NCI-H524 (cell line): ENCODE data around the gene PCDHA11.
"Not testable (repeated sequence)": the region's sequence is repeated elsewhere in the genome, so short reads cannot be mapped to it uniquely, and the experiment has no call there.

Experiments
- DNase-seq, 2 experiments: peaks; one replicate each; lab custom pipeline; 2025; lab: John Stamatoyannopoulos, UW

Gene PCDHA11, protein sequence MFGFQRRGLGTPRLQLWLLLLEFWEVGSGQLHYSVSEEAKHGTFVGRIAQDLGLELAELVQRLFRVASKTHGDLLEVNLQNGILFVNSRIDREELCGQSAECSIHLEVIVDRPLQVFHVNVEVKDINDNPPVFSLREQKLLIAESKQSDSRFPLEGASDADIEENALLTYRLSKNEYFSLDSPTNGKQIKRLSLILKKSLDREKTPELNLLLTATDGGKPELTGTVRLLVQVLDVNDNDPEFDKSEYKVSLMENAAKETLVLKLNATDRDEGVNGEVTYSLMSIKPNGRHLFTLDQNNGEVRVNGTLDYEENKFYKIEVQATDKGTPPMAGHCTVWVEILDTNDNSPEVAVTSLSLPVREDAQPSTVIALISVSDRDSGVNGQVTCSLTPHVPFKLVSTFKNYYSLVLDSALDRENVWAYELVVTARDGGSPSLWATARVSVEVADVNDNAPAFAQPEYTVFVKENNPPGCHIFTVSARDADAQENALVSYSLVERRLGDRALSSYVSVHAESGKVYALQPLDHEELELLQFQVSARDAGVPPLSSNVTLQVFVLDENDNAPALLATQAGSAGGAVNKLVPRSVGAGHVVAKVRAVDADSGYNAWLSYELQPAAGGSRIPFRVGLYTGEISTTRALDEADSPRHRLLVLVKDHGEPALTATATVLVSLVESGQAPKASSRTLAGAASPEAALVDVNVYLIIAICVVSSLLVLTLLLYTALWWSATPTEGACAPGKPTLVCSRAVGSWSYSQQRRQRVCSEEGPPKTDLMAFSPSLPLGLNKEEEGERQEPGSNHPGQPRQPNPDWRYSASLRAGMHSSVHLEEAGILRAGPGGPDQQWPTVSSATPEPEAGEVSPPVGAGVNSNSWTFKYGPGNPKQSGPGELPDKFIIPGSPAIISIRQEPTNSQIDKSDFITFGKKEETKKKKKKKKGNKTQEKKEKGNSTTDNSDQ

DNA sequence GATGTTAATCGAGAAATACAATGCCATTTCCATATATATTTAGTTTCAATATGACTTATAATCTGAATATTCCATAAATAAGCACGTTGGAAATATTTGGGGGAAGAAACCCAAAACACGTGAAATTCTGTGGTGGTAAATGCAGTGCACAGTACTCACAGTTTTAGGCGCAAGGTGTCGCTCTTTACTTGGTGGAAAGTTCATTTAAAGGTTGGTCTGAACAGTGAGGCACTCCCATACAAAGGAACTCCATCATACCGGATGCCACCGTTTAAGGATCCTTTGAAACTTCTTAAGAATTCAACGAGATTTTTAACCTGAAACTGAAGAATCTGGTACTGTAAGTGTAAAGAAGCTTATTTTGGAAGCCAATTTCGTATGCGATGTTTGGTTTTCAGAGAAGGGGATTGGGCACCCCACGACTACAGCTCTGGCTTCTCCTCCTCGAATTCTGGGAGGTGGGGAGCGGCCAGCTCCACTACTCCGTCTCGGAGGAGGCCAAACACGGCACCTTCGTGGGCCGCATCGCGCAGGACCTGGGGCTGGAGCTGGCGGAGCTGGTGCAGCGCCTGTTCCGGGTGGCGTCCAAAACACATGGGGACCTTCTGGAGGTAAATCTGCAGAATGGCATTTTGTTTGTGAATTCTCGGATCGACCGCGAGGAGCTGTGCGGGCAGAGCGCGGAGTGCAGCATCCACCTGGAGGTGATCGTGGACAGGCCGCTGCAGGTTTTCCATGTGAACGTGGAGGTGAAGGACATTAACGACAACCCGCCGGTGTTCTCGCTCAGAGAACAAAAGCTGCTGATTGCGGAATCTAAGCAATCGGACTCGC, at the start of gene PCDHA11:
TSS of gene PCDHA11 (plus strand) at position 237 of the 834 bp plus-strand sequence. CDS start at position 384, 147 bp downstream.
- peak; percentile 59 to 83 for DNase-seq

DNA sequence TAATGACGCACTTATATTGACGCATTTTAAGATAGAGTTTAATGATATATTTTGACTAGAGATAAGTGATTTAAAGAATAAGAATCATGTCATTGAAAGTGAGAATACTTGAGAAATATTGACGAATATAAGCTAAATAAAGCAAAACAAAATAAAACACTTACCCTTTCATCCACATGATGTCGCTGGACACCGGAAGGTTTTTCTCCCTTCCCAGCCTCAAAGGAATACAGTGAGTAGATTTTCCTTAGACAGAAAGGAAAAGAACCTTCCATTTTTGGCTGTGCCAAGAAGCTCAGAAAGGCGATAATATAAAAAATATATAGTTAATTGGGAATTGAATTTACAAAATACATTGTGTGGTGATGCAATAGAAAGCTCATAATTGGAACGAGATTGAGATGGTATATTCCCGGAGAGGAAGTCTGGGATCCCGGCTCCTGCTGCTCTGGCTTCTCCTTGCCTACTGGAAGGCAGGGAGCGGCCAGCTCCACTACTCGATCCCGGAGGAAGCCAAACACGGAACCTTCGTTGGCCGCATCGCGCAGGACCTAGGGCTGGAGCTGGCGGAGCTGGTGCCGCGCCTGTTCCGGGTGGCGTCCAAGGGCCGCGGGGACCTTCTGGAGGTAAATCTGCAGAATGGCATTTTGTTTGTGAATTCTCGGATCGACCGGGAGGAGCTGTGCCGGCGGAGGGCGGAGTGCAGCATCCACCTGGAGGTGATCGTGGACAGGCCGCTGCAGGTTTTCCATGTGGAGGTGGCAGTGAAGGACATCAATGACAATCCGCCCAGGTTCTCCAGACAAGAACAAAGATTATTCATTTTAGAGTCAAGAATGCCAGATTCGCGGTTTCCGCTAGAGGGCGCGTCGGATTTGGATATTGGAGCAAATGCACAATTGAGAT, 47.1 kb upstream of the PCDHA11 start, which contains the start of gene PCDHA5:
TSS of gene PCDHA5 (plus strand) at position 239 of the 906 bp plus-strand sequence.
- no peak for DNase-seq

- no peak for DNase-seq
Measured at GRCh38 chr5:140822281-140822629, 46.5 kb upstream of the PCDHA11 start.

DNA sequence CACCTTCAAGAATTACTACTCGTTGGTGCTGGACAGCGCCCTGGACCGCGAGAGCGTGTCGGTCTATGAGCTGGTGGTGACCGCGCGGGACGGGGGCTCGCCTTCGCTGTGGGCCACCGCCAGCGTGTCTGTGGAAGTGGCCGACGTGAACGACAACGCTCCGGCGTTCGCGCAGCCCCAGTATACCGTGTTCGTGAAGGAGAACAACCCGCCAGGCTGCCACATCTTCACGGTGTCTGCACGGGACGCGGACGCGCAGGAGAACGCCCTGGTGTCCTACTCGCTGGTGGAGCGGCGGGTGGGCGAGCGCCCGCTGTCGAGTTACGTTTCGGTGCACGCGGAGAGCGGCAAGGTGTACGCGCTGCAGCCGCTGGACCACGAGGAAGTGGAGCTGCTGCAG, 45.8 kb upstream of the PCDHA11 start:
- not testable (repeated sequence) for DNase-seq

DNA sequence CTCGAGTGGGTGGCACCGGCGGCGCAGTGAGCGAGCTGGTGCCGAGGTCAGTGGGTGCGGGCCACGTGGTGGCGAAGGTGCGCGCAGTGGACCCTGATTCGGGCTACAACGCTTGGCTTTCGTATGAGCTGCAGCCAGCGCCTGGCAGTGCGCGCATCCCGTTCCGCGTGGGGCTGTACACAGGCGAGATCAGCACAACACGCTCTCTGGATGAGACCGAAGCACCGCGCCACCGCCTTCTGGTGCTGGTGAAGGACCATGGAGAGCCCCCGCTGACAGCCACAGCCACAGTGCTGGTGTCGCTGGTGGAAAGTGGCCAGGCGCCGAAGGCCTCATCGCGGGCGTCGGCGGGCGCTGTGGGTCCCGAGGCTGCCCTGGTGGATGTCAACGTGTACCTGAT, 45.3 kb upstream of the PCDHA11 start:
- no peak for DNase-seq

DNA sequence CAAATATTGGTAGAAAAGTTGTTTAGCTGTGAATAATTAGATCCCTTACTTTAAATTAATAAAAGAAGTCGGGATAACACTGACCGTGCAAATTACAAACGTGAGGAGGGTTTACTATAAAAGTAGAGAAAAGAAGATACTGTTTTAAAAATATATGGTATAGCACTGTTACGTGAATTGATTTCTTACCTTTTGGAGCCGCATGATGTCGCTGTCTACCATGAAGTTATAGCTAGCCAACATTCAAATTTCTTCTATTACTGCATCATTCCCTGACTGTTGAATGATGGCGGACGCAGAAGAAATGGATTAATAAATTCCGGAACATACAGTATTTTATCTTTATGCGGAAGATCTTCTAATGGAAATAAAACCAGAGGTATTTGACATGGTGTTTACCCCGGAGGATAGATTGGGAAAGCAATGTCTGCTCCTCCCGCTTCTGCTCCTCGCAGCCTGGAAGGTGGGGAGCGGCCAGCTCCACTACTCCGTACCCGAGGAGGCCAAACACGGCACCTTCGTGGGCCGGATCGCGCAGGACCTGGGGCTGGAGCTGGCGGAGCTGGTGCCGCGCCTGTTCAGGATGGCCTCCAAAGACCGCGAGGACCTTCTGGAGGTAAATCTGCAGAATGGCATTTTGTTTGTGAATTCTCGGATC, 40.9 kb upstream of the PCDHA11 start, which contains the start of gene PCDHA6:
TSS of gene PCDHA6 (plus strand) at position 257 of the 658 bp plus-strand sequence. CDS start at position 389, 132 bp downstream.
- DNase-seq = no peak

DNA sequence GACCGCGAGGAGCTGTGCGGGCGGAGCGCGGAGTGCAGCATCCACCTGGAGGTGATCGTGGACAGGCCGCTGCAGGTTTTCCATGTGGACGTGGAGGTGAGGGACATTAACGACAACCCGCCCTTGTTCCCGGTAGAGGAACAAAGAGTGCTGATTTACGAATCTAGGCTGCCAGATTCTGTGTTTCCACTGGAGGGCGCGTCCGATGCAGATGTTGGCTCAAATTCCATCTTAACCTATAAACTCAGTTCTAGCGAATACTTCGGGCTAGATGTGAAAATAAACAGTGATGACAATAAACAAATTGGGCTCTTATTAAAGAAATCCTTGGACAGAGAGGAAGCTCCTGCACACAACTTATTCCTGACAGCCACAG, 40.4 kb upstream of the PCDHA11 start:
- DNase-seq = no peak

- not testable (repeated sequence) for DNase-seq
Measured at GRCh38 chr5:140829511-140830501, 39.0 kb upstream of the PCDHA11 start.

DNA sequence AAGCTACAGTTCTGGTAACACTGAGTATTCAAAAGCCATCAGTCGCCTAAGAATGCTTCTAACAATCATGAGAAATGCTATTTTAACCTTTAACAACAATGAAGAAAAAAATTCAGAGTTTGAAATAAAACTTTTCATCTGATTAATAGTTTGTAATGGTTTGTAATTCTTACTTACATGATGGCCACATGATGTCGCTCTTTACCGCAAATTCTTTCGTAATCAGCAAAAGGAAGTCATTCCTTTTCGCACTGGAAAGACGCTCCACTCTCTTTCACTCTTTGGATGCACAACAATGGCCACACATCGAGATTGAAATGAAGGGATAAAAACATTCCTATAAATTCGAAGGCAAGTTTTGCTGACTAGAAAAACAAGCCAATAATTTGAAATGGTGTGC, 34.8 kb upstream of the PCDHA11 start, which contains the start of gene PCDHA7:
TSS of gene PCDHA7 (plus strand) at position 277 of the 400 bp plus-strand sequence. CDS start at position 392, 115 bp downstream.
- no peak for DNase-seq

DNA sequence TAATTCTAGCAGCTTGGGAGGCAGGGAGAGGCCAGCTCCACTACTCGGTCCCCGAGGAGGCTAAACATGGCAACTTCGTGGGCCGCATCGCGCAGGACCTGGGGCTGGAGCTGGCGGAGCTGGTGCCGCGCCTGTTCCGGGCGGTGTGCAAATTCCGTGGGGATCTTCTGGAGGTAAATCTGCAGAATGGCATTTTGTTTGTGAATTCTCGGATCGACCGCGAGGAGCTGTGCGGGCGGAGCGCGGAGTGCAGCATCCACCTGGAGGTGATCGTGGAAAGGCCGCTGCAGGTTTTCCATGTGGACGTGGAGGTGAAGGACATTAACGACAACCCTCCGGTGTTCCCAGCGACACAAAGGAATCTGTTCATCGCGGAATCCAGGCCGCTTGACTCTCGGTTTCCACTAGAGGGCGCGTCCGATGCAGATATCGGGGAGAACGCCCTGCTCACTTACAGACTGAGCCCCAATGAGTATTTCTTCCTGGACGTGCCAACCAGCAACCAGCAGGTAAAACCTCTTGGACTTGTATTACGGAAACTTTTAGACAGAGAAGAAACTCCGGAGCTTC, 34.2 kb upstream of the PCDHA11 start:
- not testable (repeated sequence) for DNase-seq

DNA sequence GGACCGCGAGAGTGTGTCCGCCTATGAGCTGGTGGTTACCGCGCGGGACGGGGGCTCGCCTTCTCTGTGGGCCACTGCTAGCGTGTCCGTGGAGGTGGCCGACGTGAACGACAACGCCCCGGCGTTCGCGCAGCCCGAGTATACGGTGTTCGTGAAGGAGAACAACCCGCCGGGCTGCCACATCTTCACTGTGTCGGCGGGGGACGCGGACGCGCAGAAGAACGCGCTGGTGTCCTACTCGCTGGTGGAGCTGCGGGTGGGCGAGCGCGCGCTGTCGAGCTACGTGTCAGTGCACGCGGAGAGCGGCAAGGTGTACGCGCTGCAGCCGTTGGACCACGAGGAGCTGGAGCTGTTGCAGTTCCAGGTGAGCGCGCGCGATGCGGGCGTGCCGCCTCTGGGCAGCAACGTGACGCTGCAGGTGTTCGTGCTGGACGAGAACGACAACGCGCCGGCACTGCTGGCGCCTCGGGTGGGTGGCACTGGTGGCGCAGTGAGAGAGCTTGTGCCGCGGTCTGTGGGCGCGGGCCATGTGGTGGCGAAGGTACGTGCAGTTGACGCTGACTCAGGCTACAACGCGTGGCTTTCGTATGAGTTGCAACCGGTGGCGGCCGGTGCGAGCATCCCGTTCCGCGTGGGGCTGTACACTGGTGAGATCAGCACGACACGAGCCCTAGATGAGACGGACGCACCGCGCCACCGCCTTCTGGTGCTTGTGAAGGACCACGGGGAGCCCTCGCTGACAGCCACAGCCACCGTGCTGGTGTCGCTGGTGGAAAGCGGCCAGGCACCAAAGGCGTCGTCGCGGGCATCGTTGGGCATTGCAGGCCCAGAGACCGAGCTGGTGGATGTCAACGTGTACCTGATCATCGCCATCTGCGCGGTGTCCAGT, 32.9 kb upstream of the PCDHA11 start:
- DNase-seq = no peak

- DNase-seq = peak; percentile 5 to 61
Measured at GRCh38 chr5:140840978-140841962, 27.5 kb upstream of the PCDHA11 start, which contains the start of gene PCDHA8. TSS of gene PCDHA8 (plus strand) at chr5:140841187. CDS start at chr5:140841322, 135 bp downstream.

DNA sequence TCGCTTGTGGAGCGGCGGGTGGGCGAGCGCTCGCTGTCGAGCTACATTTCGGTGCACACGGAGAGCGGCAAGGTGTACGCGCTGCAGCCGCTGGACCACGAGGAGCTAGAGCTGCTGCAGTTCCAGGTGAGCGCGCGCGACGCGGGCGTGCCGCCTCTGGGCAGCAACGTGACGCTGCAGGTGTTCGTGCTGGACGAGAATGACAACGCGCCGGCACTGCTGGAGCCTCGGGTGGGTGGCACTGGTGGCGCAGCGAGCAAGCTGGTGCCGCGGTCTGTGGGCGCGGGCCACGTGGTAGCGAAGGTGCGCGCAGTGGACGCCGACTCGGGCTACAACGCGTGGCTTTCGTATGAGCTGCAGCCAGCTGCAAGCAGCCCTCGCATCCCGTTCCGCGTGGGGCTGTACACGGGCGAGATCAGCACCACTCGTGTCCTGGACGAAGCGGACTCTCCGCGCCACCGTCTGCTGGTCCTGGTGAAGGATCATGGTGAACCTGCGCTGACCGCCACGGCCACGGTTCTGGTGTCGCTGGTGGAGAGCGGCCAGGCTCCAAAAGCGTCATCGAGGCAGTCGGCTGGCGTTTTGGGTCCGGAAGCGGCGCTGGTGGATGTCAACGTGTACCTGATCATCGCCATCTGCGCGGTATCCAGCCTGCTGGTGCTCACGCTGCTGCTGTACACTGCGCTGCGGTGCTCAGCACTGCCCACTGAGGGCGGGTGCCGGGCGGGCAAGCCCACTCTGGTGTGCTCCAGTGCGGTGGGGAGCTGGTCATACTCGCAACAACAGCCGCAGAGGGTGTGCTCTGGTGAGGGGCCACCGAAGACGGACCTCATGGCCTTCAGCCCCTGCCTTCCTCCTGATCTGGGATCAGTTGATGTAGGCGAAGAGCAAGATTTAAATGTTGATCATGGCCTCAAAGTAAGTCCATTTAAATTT, 25.7 kb upstream of the PCDHA11 start:
- no peak for DNase-seq
